Tibial artery (tissue), 4 donors: ENCODE measurements around the gene LRRFIP1.

Experiments
- DNase-seq, 2 donors: peaks; one replicate each; pipeline ENCODE4 v3.0.0-alpha.2; 2019
- H3K27ac ChIP-seq, 2 donors: fragments of 200-600 bp; sonication (generic) in 1 of 2; 1 replicate in 1 of 2; 2 replicates in 1 of 2; pipeline ENCODE4 v1.5.1; 2018 to 2019; ENCODE audit warnings: mild to moderate bottlenecking in 1 of 2
- H3K27me3 ChIP-seq, 2 donors: fragments of 200-600 bp; sonication (generic) in 1 of 2; one replicate each; pipeline versions ENCODE4 v1.5.1 to v1.6.0; 2016 to 2019
- H3K36me3 ChIP-seq, 3 donors: fragments of 200-600 bp; sonication (generic) in 2 of 3; one replicate each; pipeline ENCODE4 v1.5.1; 2016 to 2019; ENCODE audit warnings: mild to moderate bottlenecking in 2 of 3
- H3K4me1 ChIP-seq, 4 donors: fragments of 200-600 bp; sonication (generic) in 2 of 4; 1 replicate in 3 of 4; 2 replicates in 1 of 4; pipeline ENCODE4 v1.5.1; 2016 to 2019
- H3K4me3 ChIP-seq, 2 donors: fragments of 200-600 bp; sonication (generic) in 1 of 2; 1 replicate in 1 of 2; 2 replicates in 1 of 2; pipeline ENCODE4 v1.5.1; 2018 to 2019; ENCODE audit warnings: mild to moderate bottlenecking in 2 of 2
- H3K9me3 ChIP-seq, 3 donors: fragments of 200-600 bp; sonication (generic) in 1 of 3; one replicate each; pipeline ENCODE4 v1.5.1; 2016 to 2019
- CTCF ChIP-seq, 2 experiments: fragments of 200-600 bp in 1 of 2; fragments of 450-650 bp in 1 of 2; IDR thresholded peaks; one replicate each; pipeline ENCODE4 v1.5.1; 2017 to 2019; ENCODE audit warnings: antibody characterized with exemption in 2 of 2, mild to moderate bottlenecking in 1 of 2, moderate library complexity in 1 of 2
- intact Hi-C: fragments of 100-400 bp; cut with DNase I; formaldehyde crosslinking; loops from one replicate; pipeline ENCODE4 v1.15.0; 2023; ENCODE audit warnings: low total_unique reads

LRRFIP1 gene

GRCh38 chr2:237744613-237745249 is 117.3 kb downstream of the LRRFIP1 start:
- peak; percentile 75 to 86 for DNase-seq
- peak overlapping the region; percentile 68 to 77 for H3K27ac ChIP-seq

DNA sequence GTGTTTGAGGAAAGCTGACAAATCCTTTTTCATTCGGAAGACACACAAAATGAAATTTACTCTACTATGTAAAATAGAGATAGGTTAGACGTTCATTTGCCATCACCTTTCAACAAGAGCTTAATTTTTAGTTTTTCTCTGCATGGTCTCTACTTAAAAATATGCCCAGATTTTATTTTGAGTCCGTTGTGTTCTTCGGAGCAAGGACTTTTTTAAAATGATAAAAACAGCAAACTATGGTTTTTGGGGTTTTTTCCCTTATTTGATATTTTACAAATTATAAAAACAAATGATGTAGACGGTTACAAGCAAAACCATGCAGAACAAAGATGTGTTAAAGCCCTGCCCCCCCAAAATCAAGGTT is 117.8 kb downstream of the LRRFIP1 start:
- H3K36me3 ChIP-seq = peaks cover 17 to 27% (median 26%) of the 10 kb centered on the region in 3 donors
- intact Hi-C loops = no loop called here
- H3K4me3 ChIP-seq = no peak overlapping the region
- DNase-seq = no peak
- H3K27ac ChIP-seq = peak overlapping the region; percentile 68 to 77
- no peaks in the 10 kb centered on the region for H3K9me3 ChIP-seq
- H3K27me3 ChIP-seq = no peaks in the 10 kb centered on the region
- TF ChIP-seq CTCF (IDR thresholded peaks at IDR 0.05) = no peak
- peaks cover 4 to 56% (median 40%) of the 10 kb centered on the region in 4 donors for H3K4me1 ChIP-seq

More at GRCh38 chr2:237744613-237745249, 117.3 kb downstream of the LRRFIP1 start:
- no peak overlapping the region for H3K4me3 ChIP-seq
- no peaks in the 10 kb centered on the region for H3K9me3 ChIP-seq
- intact Hi-C loops = loop anchor here (5.0 kb wide), 2 partner anchors 72 to 142 kb away; no protein-coding TSS in a partner anchor
- H3K36me3 ChIP-seq = peaks cover 14 to 24% (median 21%) of the 10 kb centered on the region in 3 donors
- peaks cover 4 to 61% (median 45%) of the 10 kb centered on the region in 4 donors for H3K4me1 ChIP-seq
- peak; percentile 96 to 98 for TF ChIP-seq CTCF (IDR thresholded peaks at IDR 0.05)
- H3K27me3 ChIP-seq = no peaks in the 10 kb centered on the region

GRCh38 chr2:237746302-237747080 is 119.1 kb downstream of the LRRFIP1 start:
- H3K36me3 ChIP-seq = peaks cover 28 to 39% (median 36%) of the 10 kb centered on the region in 3 donors
- TF ChIP-seq CTCF (IDR thresholded peaks at IDR 0.05) = no peak

GRCh38 chr2:237747189-237747588 is 119.8 kb downstream of the LRRFIP1 start:
- intact Hi-C loops = loop anchor here (2.0 kb wide), 1 partner anchor 162 kb away; no protein-coding TSS in a partner anchor
- TF ChIP-seq CTCF (IDR thresholded peaks at IDR 0.05) = no peak
- Histone ChIP-seq H3K9me3 (no peaks in the 10 kb centered on the region), H3K4me3 (no peak overlapping the region), H3K27me3 (no peaks in the 10 kb centered on the region), H3K4me1 (peaks cover 4 to 36% (median 30%) of the 10 kb centered on the region in 4 donors), H3K36me3 (peaks cover 34 to 46% (median 43%) of the 10 kb centered on the region in 3 donors), H3K27ac (no peak overlapping the region)
- no peak for DNase-seq

More at GRCh38 chr2:237746302-237747080, 119.1 kb downstream of the LRRFIP1 start:
- Histone ChIP-seq H3K27me3 (no peaks in the 10 kb centered on the region), H3K4me1 (peaks cover 4 to 43% (median 34%) of the 10 kb centered on the region in 4 donors), H3K27ac (no peak overlapping the region), H3K9me3 (no peaks in the 10 kb centered on the region), H3K4me3 (no peak overlapping the region)
- intact Hi-C loops = loop anchor here (2.0 kb wide), 1 partner anchor 162 kb away; no protein-coding TSS in a partner anchor
- no peak for DNase-seq

DNA sequence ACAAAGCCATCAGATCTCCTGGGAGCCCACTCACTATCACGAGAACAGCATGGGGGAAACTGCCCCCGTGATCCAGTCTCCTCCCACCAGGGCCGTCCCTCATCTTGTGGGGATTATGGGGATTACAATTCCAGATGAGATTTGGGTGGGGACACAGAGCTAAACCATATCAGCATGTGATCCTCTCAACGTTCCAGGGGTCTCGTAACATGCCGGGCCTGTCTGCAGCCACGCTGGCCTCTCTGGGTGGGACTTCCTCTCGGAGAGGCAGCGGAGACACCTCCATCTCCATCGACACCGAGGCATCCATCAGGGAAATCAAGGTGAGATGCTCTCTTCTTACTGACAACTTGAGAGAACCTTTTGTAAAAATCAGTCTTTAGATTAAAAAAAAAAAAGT is 121.6 kb downstream of the LRRFIP1 start:
- no peak overlapping the region for H3K4me3 ChIP-seq
- no peaks in the 10 kb centered on the region for H3K9me3 ChIP-seq
- TF ChIP-seq CTCF (IDR thresholded peaks at IDR 0.05) = no peak
- H3K27me3 ChIP-seq = no peaks in the 10 kb centered on the region
- DNase-seq = no peak
- H3K4me1 ChIP-seq = peaks cover 4 to 18% (median 13%) of the 10 kb centered on the region in 4 donors
- peaks cover 52 to 63% (median 61%) of the 10 kb centered on the region in 3 donors for H3K36me3 ChIP-seq
- no peak overlapping the region for H3K27ac ChIP-seq
- intact Hi-C loops = no loop called here
